Spleen (tissue), 11 donors: ENCODE results near the gene KSR1. TPM values are rescaled to one million over a fixed set of nuclear protein-coding genes. Genes with fewer than 3 reads are reported as not detected.
"Not testable (repeated sequence)": the region's sequence is repeated elsewhere in the genome, so short reads cannot be mapped to it uniquely, and the experiment has no call there.

Experiments
- DNase-seq: peaks from one replicate; pipeline ENCODE4 v3.0.0-alpha.2; 2020
- H3K27ac ChIP-seq, 8 donors: fragments of 200-600 bp; sonication (generic) in 7 of 8; 1 replicate in 4 of 8; 2 replicates in 4 of 8; pipeline versions ENCODE4 v1.5.0 to v1.8.0; 2016 to 2021; ENCODE audit warnings: inconsistent platforms in 4 of 8, mild to moderate bottlenecking in 4 of 8, moderate library complexity in 1 of 8
- H3K27me3 ChIP-seq, 7 donors: fragments of 200-600 bp; sonication (generic) in 6 of 7; replicated peaks in 1 of 7; 1 replicate in 4 of 7; 2 replicates in 3 of 7; pipeline versions ENCODE4 v1.5.0 to v1.8.0; 2016 to 2021; ENCODE audit warnings: inconsistent platforms in 3 of 7, mild to moderate bottlenecking in 1 of 7
- H3K36me3 ChIP-seq, 6 donors: fragments of 200-600 bp; sonication (generic) in 5 of 6; 1 replicate in 4 of 6; 2 replicates in 2 of 6; pipeline versions ENCODE4 v1.5.0 to v1.8.0; 2016 to 2021; ENCODE audit warnings: inconsistent platforms in 2 of 6
- H3K4me1 ChIP-seq, 6 donors: fragments of 200-600 bp; sonication (generic) in 5 of 6; 1 replicate in 3 of 6; 2 replicates in 3 of 6; pipeline versions ENCODE4 v1.5.0 to v1.8.0; 2016 to 2021; ENCODE audit warnings: inconsistent platforms in 3 of 6
- H3K4me3 ChIP-seq, 8 donors: fragments of 200-600 bp; sonication (generic) in 7 of 8; 1 replicate in 4 of 8; 2 replicates in 4 of 8; pipeline versions ENCODE4 v1.5.0 to v1.8.0; 2016 to 2021; ENCODE audit warnings: inconsistent platforms in 4 of 8, mild to moderate bottlenecking in 4 of 8, moderate library complexity in 2 of 8
- H3K9me3 ChIP-seq, 8 donors: fragments of 200-600 bp; sonication (generic) in 7 of 8; 1 replicate in 4 of 8; 2 replicates in 4 of 8; pipeline versions ENCODE4 v1.5.0 to v1.8.0; 2016 to 2021; ENCODE audit warnings: inconsistent platforms in 4 of 8
- CTCF ChIP-seq, 11 experiments: fragments of 200-600 bp in 7 of 11; fragments of 450-650 bp in 4 of 11; sonication (generic) in 4 of 11; IDR thresholded peaks in 8 of 11; conservative IDR thresholded peaks in 3 of 11; 1 replicate in 7 of 11; 2 replicates in 4 of 11; pipeline versions ENCODE4 v1.4.0 to v1.8.0; 2016 to 2021; ENCODE audit warnings: antibody characterized with exemption in 11 of 11, inconsistent platforms in 4 of 11, mild to moderate bottlenecking in 1 of 11
- POLR2A ChIP-seq, 3 donors: fragments of 450-650 bp; IDR thresholded peaks; one replicate each; pipeline ENCODE4 v1.5.1; 2017; ENCODE audit warnings: antibody characterized with exemption in 3 of 3, mild to moderate bottlenecking in 1 of 3
- POLR2AphosphoS5 ChIP-seq, 3 donors: sonication (generic); formaldehyde crosslinking; IDR thresholded peaks; one replicate each; pipeline ENCODE4 v1.5.1; 2017; ENCODE audit warnings: antibody characterized with exemption in 3 of 3
- WGBS, 5 donors: extraction: QIAGEN DNeasy Blood & Tissue Kit in 3 of 5; methylation state at CpG; one replicate each; pipeline versions ENCODE4 v1.1.5 to v1.1.7; 2013 to 2018; 5-methylcytosine and 5-hydroxymethylcytosine counted together
- intact Hi-C: fragments of 100-400 bp; cut with DNase I; formaldehyde crosslinking; loops from one replicate; pipeline ENCODE4 v1.15.0; 2023; ENCODE audit warnings: low total_unique reads
- polyA plus RNA-seq, 3 donors: library from polyadenylated mRNA; stranded (reverse); fragments of 200-250 nt; gene quantifications; one replicate each; pipeline ENCODE4 v1.2.1, GENCODE V29; 2013
- total RNA-seq, 7 donors: library from RNA; depleted of rRNA in 3 of 7; stranded (reverse); fragments of >200 nt in 3 of 7; fragmentation: NEBNext Ultra II Directional in 4 of 7; extraction: Animal tissue kit (Norgen Biotek cat#: 25700) in 4 of 7; gene quantifications; one replicate each; pipeline versions ENCODE4 v1.1.0 to v1.2.1, GENCODE V29; 2016 to 2021
- donor health status: healthy with polysubstance abuse.
- donor health status: DM: no; HTN: no; CAD: no; lungs with moderate emphysema.
- donor health status: DM: no; HTN: no; CAD: no.
- donor health status: Bipolar disorder and iron deficiency.
- donor health status: healthy.
- donor health status: DM: no; HTN: no; CAD: no.
- donor health status: DM: yes; HTN: yes; CAD: no.

Gene KSR1
- total and polyA plus RNA-seq, 10 donors: 6.4 to 100 (median 46.0) TPM

- Histone ChIP-seq H3K36me3 (peaks cover 0 to 47% (median 28%) of the 10 kb centered on the region in 6 donors), H3K9me3 (no peaks in the 10 kb centered on the region), H3K27me3 (no peaks in the 10 kb centered on the region), H3K4me1 (peaks cover 7 to 33% (median 21%) of the 10 kb centered on the region in 6 donors), H3K27ac (no peak overlapping the region), H3K4me3 (no peak overlapping the region)
- DNase-seq: peak; percentile 62
- TF ChIP-seq POLR2A (IDR thresholded peaks at IDR 0.05): no peak
- no peak for TF ChIP-seq POLR2AphosphoS5 (IDR thresholded peaks at IDR 0.05)
- TF ChIP-seq CTCF (IDR thresholded peaks at IDR 0.05 in 8 of 11, conservative IDR thresholded peaks at IDR 0.05 in 3 of 11): no peak
- intact Hi-C loops: no loop called here
- 89 to 94% (median 90%) methylated on average over 10 of the region's 10 CpGs for WGBS, 5 donors
Observed at GRCh38 chr17:27627514-27627913, 171.3 kb downstream of the KSR1 start.

- Histone ChIP-seq H3K27me3 (no peaks in the 10 kb centered on the region), H3K27ac (no peak overlapping the region), H3K36me3 (peaks cover 0 to 38% (median 19%) of the 10 kb centered on the region in 6 donors), H3K4me3 (no peak overlapping the region), H3K4me1 (peaks cover 14 to 37% (median 30%) of the 10 kb centered on the region in 6 donors), H3K9me3 (no peaks in the 10 kb centered on the region)
- TF ChIP-seq POLR2A (IDR thresholded peaks at IDR 0.05): no peak
- no peak for TF ChIP-seq CTCF (IDR thresholded peaks at IDR 0.05 in 8 of 11, conservative IDR thresholded peaks at IDR 0.05 in 3 of 11)
- intact Hi-C loops: no loop called here
- 88 to 95% (median 89%) methylated on average over 5 of the region's 5 CpGs for WGBS, 5 donors
- peak; percentile 38 for DNase-seq
Observed at GRCh38 chr17:27628376-27628775, 172.1 kb downstream of the KSR1 start.

- H3K27me3 ChIP-seq, intact Hi-C loops, H3K9me3 ChIP-seq, DNase-seq, H3K4me3 ChIP-seq: not testable (repeated sequence)
- peak overlapping the region in 1 of 8 donors; percentile 5 for H3K27ac ChIP-seq
- WGBS, 5 donors: 75 to 82% (median 78%) methylated on average over 3 of the region's 3 CpGs
- peaks cover 0 to 35% (median 12%) of the 10 kb centered on the region in 6 donors for H3K36me3 ChIP-seq
- H3K4me1 ChIP-seq: peaks cover 20 to 46% (median 39%) of the 10 kb centered on the region in 6 donors
Observed at GRCh38 chr17:27629260-27629659, 173.0 kb downstream of the KSR1 start.

- H3K9me3 ChIP-seq: no peaks in the 10 kb centered on the region
- peak; percentile 84 for DNase-seq
- no peaks in the 10 kb centered on the region for H3K27me3 ChIP-seq
- 32 to 39% (median 34%) methylated on average over 10 of the region's 10 CpGs for WGBS, 5 donors
- peaks cover 0 to 20% (median 3%) of the 10 kb centered on the region in 6 donors for H3K36me3 ChIP-seq
- intact Hi-C loops: no loop called here
- peak within 1 kb of the TSS; percentile 34 to 79 (median 52) for H3K4me3 ChIP-seq
- TF ChIP-seq POLR2A (IDR thresholded peaks at IDR 0.05) (peak in 2 of 3 donors; percentile 26 to 43), CTCF (IDR thresholded peaks at IDR 0.05 in 8 of 11, conservative IDR thresholded peaks at IDR 0.05 in 3 of 11) (no peak), POLR2AphosphoS5 (IDR thresholded peaks at IDR 0.05) (peak; percentile 72 to 82 (median 74))
- H3K27ac ChIP-seq: peak within 1 kb of the TSS; percentile 60 to 92 (median 84)
- H3K4me1 ChIP-seq: peaks cover 22 to 62% (median 54%) of the 10 kb centered on the region in 6 donors
Observed at GRCh38 chr17:27630607-27631410, 174.6 kb downstream of the KSR1 start, which contains the start of gene LGALS9. Gene LGALS9, plus strand, starts transcription at chr17:27631188. Its CDS starts 78 bp downstream, at chr17:27631266.
